ENCODE measurements around the gene WDR41. TPM values are rescaled to one million over a fixed set of nuclear protein-coding genes. Genes with fewer than 3 reads are reported as not detected.
"Not testable (repeated sequence)": the region's sequence is repeated elsewhere in the genome, so short reads cannot be mapped to it uniquely, and the experiment has no call there.

WDR41 gene
- total RNA-seq, 1 experiment from 2014 or later, result 25.2 TPM

GRCh38 chr5:77514457-77514856 lies 22.3 kb upstream of the WDR41 start:
- ChIA-PET CTCF (no interaction called here), POLR2A (ENCODE audit: unreplicated experiment) (no interaction called here)
- no peaks in the 10 kb centered on the region for H3K27me3 ChIP-seq (ENCODE audit: insufficient read depth, low read depth)
- DNase-seq, result no peak
- no peak overlapping the region for H3K4me3 ChIP-seq
- no TSS peak for BruUV-seq (replicated peaks)
- no peaks in the 10 kb centered on the region for H3K36me3 ChIP-seq (ENCODE audit: low read depth)
- H3K27ac ChIP-seq, result no peak overlapping the region
- H3K4me2 ChIP-seq, result no peak overlapping the region
- no peaks in the 10 kb centered on the region for H3K4me1 ChIP-seq (replicated peaks; ENCODE audit: insufficient read depth)
- no peaks in the 10 kb centered on the region for H3K9me3 ChIP-seq (ENCODE audit: insufficient read depth, low read depth)
- TF ChIP-seq EZH2 (IDR thresholded peaks at IDR 0.05; ENCODE audit: low read depth) (no peak), CTCF (conservative IDR thresholded peaks at IDR 0.05) (no peak)
- intact Hi-C loops (cut with micrococcal nuclease; ENCODE audit: unreplicated experiment), result no loop called here
- no peak overlapping the region for H2AFZ ChIP-seq
- H3K79me2 ChIP-seq (ENCODE audit: low read depth), result no peaks in the 10 kb centered on the region
- no peaks in the 10 kb centered on the region for H3F3A ChIP-seq (ENCODE audit: insufficient read depth, low read depth)
- no peaks in the 10 kb centered on the region for H4K20me1 ChIP-seq (ENCODE audit: insufficient read depth)
- no peaks in the 10 kb centered on the region for H3K9me2 ChIP-seq (ENCODE audit: insufficient read depth)

- TF ChIP-seq EZH2 (IDR thresholded peaks at IDR 0.05; ENCODE audit: low read depth) (no peak), CTCF (conservative IDR thresholded peaks at IDR 0.05) (no peak)
- Histone ChIP-seq H3K4me3 (no peak overlapping the region), H3K4me2 (no peak overlapping the region), H4K20me1 (ENCODE audit: insufficient read depth) (no peaks in the 10 kb centered on the region), H3K27me3 (ENCODE audit: insufficient read depth, low read depth) (no peaks in the 10 kb centered on the region), H3K9me2 (ENCODE audit: insufficient read depth) (no peaks in the 10 kb centered on the region), H3K79me2 (ENCODE audit: low read depth) (no peaks in the 10 kb centered on the region), H3K4me1 (replicated peaks; ENCODE audit: insufficient read depth) (no peaks in the 10 kb centered on the region), H2AFZ (no peak overlapping the region), H3F3A (ENCODE audit: insufficient read depth, low read depth) (no peaks in the 10 kb centered on the region), H3K27ac (no peak overlapping the region), H3K9me3 (ENCODE audit: insufficient read depth, low read depth) (no peaks in the 10 kb centered on the region), H3K36me3 (ENCODE audit: low read depth) (no peaks in the 10 kb centered on the region)
- intact Hi-C loops (cut with micrococcal nuclease; ENCODE audit: unreplicated experiment), result no loop called here
- POLR2A ChIA-PET (ENCODE audit: unreplicated experiment), result interaction anchor here (0.7 kb wide), 1 partner anchor 1603 kb away, joined by 9 read pairs; no protein-coding TSS in a partner anchor
- CTCF ChIA-PET, result no interaction called here
- no peak for DNase-seq
- BruUV-seq (replicated peaks), result no TSS peak
Measured at GRCh38 chr5:77513321-77513720, 21.2 kb upstream of the WDR41 start.

- H4K20me1 ChIP-seq (ENCODE audit: insufficient read depth); CTCF ChIA-PET; H3K27me3 ChIP-seq (ENCODE audit: insufficient read depth, low read depth): not testable (repeated sequence)
Measured at GRCh38 chr5:77501132-77501531, 9.0 kb upstream of the WDR41 start.

GRCh38 chr5:77499973-77500372 lies 7.9 kb upstream of the WDR41 start:
- no peak overlapping the region for H3K4me2 ChIP-seq
- no peaks in the 10 kb centered on the region for H3K27me3 ChIP-seq (ENCODE audit: insufficient read depth, low read depth)
- H3K9me3 ChIP-seq (ENCODE audit: insufficient read depth, low read depth), result no peaks in the 10 kb centered on the region
- no peak for TF ChIP-seq CTCF (conservative IDR thresholded peaks at IDR 0.05)
- TF ChIP-seq EZH2 (IDR thresholded peaks at IDR 0.05; ENCODE audit: low read depth), result no peak
- H2AFZ ChIP-seq, result no peak overlapping the region
- no TSS peak for BruUV-seq (replicated peaks)
- intact Hi-C loops (cut with micrococcal nuclease; ENCODE audit: unreplicated experiment), result no loop called here
- ChIA-PET POLR2A (ENCODE audit: unreplicated experiment) (no interaction called here), CTCF (interaction anchor here (0.6 kb wide), 1 partner anchor 414 kb away, joined by 5 read pairs; no protein-coding TSS in a partner anchor)
- no peak for DNase-seq
- H3K27ac ChIP-seq, result no peak overlapping the region
- H4K20me1 ChIP-seq (ENCODE audit: insufficient read depth), result no peaks in the 10 kb centered on the region
- H3K4me3 ChIP-seq, result no peak overlapping the region
- no peaks in the 10 kb centered on the region for H3K79me2 ChIP-seq (ENCODE audit: low read depth)
- H3K4me1 ChIP-seq (replicated peaks; ENCODE audit: insufficient read depth), result no peaks in the 10 kb centered on the region
- no peaks in the 10 kb centered on the region for H3F3A ChIP-seq (ENCODE audit: insufficient read depth, low read depth)
- H3K9me2 ChIP-seq (ENCODE audit: insufficient read depth), result no peaks in the 10 kb centered on the region
- no peaks in the 10 kb centered on the region for H3K36me3 ChIP-seq (ENCODE audit: low read depth)

More at GRCh38 chr5:77501132-77501531, 9.0 kb upstream of the WDR41 start:
- H3K9me2 ChIP-seq (ENCODE audit: insufficient read depth); POLR2A ChIA-PET (ENCODE audit: unreplicated experiment); H3K36me3 ChIP-seq (ENCODE audit: low read depth); H3F3A ChIP-seq (ENCODE audit: insufficient read depth, low read depth); H3K4me1 ChIP-seq (replicated peaks; ENCODE audit: insufficient read depth); H3K4me3 ChIP-seq; BruUV-seq (replicated peaks); H2AFZ ChIP-seq; intact Hi-C loops (cut with micrococcal nuclease; ENCODE audit: unreplicated experiment); H3K9me3 ChIP-seq (ENCODE audit: insufficient read depth, low read depth); H3K4me2 ChIP-seq; H3K27ac ChIP-seq; H3K79me2 ChIP-seq (ENCODE audit: low read depth); DNase-seq: not testable (repeated sequence)
